Vein endothelial cell (primary cell): ENCODE data around the gene DNAH11. TPM values are rescaled to one million over a fixed set of nuclear protein-coding genes. Genes with fewer than 3 reads are reported as not detected.

Experiments used
- total RNA-seq: library from RNA; depleted of rRNA; stranded (reverse); fragments of >200 nt; gene quantifications from 2 replicates; pipeline ENCODE4 v1.2.3, GENCODE V29; 2012

The DNAH11 gene
- 1.3 and 5.3 TPM in 2 replicates for total RNA-seq

DNA sequence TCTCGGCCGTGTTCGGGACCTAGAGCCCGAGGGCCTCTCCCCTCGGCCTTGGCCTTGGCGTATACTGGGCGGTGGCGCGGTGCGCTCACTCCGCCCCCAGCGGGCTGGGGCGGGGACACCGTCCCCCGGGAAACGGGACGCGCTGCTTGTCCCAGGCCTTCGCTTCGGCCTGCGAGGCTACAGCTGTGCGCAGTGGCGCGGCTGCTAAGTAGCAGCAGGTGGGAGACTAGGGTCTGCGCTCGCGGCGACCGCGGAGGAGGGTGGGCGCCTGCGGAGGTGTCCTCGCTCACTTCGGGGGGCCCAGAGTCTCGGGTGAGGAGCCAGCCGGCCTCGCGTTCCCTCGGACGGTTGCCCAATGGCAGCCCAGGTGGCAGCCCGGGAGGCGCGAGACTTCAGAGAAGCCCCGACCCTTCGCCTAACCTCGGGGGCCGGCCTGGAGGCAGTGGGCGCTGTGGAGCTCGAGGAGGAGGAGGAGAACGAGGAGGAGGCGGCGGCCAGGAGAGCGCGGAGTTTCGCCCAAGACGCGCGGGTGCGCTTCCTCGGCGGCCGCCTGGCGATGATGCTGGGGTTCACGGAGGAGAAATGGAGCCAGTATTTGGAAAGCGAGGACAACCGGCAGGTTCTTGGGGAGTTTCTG is at the start of gene DNAH11:
Gene DNAH11, plus strand, starts transcription at position 149 of the 637 bp plus-strand sequence. Its CDS starts 207 bp downstream, at position 356.

GRCh38 chr7:21945454-21946221 is 402.8 kb downstream of the DNAH11 start, which contains the start of gene CDCA7L:
TSS of gene CDCA7L (minus strand) at chr7:21945899. CDS start at chr7:21945804, 95 bp downstream.

Other genes with a start within 250 kb of the DNAH11 start
- 6.5 and 6.7 TPM in 2 replicates for gene SP4, start 115.0 kb upstream of the DNAH11 start, total RNA-seq